Vagina (tissue), 2 donors: ENCODE measurements around the gene NRXN3.

Source experiments
- POLR2AphosphoS5 ChIP-seq, 2 donors: sonication (generic); formaldehyde crosslinking; IDR thresholded peaks; one replicate each; pipeline ENCODE4 v1.9.0; 2017; ENCODE audit warnings: antibody characterized with exemption in 2 of 2, mild to moderate bottlenecking in 2 of 2, low read depth in 1 of 2; ENCODE audit not compliant: insufficient read depth in 1 of 2
- TF ChIP-seq, protein P1 (sequence below), 3 experiments: fragments of 450-650 bp in 2 of 3; fragments of 200-600 bp in 1 of 3; sonication (generic) in 1 of 3; IDR thresholded peaks; one replicate each; pipeline ENCODE4 v1.5.1; 2017 to 2019; ENCODE audit warnings: antibody characterized with exemption in 3 of 3, mild to moderate bottlenecking in 2 of 3, moderate library complexity in 2 of 3

DNA sequence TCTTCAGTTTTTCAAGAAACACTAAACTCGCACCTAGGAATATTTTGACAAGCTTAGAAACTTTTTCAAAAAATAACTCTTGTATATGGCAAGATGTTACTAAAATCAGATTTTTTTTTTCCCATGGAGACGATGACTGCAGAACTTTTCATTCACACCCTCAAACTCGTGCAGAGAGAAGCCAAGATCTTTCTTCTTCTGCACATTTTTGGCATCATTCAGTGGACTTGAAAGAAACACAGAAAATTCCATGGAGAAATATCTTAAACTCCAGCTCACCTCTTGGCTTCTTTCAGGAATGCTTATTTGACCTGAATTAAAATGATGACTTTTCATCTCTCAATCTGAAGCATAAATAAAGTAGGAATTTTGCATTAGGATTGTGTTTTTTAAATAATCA, 919.4 kb downstream of the NRXN3 start:
- TF ChIP-seq, protein P1, sequence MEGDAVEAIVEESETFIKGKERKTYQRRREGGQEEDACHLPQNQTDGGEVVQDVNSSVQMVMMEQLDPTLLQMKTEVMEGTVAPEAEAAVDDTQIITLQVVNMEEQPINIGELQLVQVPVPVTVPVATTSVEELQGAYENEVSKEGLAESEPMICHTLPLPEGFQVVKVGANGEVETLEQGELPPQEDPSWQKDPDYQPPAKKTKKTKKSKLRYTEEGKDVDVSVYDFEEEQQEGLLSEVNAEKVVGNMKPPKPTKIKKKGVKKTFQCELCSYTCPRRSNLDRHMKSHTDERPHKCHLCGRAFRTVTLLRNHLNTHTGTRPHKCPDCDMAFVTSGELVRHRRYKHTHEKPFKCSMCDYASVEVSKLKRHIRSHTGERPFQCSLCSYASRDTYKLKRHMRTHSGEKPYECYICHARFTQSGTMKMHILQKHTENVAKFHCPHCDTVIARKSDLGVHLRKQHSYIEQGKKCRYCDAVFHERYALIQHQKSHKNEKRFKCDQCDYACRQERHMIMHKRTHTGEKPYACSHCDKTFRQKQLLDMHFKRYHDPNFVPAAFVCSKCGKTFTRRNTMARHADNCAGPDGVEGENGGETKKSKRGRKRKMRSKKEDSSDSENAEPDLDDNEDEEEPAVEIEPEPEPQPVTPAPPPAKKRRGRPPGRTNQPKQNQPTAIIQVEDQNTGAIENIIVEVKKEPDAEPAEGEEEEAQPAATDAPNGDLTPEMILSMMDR (IDR thresholded peaks at IDR 0.05): no peak
- no peak for TF ChIP-seq POLR2AphosphoS5 (IDR thresholded peaks at IDR 0.05; ENCODE audit: insufficient read depth in 1 of 2, low read depth in 1 of 2)
